HG02970 (cell line): ENCODE results near the gene DRC7.

Experiments used
- ATAC-seq: cut with Tn5 transposase; IDR thresholded peaks from one replicate; pipeline ENCODE4 v1.9.1; 2021; ENCODE audit warnings: mild to moderate bottlenecking, moderate library complexity, moderate number of reproducible peaks; ENCODE audit not compliant: unreplicated experiment, low FRiP score

DRC7 gene

DNA sequence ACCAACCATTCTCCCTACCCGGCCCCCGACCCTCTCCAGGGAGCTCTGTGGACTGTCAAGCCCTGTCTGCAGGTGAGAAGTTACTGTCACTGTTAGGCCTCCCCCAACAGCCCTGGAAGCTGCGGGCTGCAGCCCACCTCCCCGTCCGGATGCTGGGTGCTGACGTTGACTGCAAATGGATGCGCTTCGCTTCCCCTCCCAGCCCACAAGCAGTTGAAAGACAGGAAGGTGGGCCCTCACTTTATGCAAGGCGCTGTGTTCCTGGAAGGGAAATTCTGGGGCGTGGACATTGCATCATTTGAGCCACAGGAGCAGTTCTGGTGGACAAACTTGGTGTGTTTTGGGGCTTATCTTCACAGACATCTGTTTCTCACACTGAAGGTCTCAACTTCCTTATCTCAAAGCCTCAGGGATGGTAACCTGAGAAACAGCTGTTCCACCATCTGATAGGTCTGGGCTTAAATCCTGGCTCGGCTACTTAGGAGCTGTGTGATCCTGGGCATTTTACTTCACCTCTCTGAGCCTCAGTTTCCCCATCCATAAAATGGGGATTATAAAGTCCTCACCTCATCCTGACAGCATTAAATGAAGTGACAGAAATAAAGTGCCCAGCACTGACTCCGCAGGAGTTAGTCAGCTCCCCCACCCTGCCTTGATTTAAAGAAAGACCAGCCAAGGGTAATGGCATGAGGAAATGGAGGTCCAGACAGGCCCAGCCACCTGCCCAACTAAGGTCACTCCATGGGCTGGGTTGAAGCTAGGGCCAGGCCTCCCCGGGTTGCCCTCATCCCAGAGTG is 4.6 kb upstream of the DRC7 start:
- no peak for ATAC-seq

DNA sequence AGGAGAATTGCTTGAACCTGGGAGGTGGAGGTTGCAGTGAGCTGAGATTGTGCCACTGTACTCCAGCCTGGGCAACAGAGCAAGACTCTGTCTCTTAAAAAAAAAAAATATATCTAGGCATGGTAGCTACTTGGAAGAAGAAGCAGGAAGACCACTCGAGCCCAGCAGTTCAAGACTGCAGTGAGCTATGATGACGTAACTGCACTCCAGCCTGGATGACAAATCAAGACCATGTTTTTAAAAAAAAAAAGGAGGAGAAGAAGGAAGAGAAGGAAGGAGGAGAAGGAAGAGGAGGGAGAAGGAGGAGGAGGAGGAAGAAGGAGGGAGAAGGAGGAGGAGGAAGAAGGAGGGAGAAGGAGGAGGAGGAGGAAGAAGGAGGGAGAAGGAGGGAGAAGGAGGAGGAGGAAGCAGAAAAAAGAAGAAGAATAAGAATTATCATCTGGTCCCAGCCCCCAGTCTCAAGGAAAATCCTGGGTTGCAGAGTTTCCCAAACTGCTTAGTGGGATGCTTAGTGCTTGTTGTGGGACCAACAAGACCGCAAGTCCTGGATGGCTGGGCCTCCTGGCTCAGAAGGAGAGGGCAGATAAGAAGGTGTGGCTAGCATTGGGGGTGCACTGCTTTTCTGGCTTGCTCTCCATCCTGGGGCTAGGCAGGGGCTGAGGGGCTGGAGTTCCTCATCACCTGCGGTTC is 3.7 kb upstream of the DRC7 start:
- no peak for ATAC-seq

DNA sequence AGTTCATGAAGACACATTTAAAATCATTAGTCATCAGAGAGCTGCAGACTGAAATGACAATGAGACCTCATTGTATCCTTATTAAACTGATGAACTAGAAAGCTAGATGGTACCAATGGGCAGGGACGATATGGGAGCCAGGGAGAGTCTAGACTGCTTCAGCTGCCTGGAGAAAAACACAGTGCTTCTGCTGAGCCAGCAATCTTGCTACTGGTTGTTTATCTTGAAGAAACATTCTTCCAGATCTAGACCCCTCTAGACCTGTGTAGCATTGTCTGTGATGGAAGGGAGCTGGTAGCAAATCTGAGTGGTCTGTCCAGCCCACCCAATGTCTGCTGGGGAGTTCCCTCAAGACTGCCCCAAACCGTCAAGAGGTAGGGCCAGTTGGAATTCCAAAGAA is 2.0 kb upstream of the DRC7 start:
- ATAC-seq = no peak

DNA sequence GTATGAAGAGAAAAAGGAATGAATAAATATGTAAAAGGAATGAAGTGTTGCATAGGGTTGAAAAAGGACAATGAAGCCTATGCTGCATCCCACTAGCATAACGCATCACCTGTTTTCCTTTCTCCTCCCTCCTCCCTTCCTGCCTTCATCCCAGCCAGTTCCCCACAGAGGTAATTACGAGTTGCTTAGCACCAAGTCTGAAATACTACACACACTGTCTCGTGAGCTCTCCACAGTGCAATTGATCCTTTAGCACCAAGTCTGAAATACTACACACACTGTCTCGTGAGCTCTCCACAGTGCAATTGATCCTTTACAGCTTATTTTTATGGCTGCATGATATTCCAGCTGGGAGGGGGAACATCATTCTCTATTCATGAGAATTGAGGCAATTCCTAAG is 1.1 kb upstream of the DRC7 start:
- no peak for ATAC-seq

DNA sequence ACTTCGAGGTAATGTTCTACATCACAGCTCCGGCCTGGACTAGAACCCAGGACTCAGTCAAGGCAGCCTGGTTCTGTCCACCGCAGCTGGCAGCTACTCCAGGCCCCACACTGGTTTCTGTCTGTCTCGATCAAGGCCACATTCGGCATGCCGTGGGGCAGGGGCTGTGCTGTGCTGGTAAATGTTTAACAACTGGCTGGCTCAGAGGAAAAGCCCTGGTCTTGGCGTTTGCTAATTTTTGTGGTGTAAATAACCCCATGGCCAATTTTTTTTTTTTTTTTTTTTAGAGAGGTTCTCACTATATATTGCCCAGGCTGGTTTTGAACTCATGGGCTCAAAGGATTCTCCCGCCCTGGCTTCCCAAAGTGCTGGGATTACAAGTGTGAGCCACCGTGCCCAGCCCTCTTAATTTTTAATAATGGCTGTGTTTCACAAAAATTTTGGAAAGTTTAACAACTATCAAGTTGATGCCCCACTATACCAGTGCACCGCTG is 328 bp upstream of the DRC7 start:
- no peak for ATAC-seq

DNA sequence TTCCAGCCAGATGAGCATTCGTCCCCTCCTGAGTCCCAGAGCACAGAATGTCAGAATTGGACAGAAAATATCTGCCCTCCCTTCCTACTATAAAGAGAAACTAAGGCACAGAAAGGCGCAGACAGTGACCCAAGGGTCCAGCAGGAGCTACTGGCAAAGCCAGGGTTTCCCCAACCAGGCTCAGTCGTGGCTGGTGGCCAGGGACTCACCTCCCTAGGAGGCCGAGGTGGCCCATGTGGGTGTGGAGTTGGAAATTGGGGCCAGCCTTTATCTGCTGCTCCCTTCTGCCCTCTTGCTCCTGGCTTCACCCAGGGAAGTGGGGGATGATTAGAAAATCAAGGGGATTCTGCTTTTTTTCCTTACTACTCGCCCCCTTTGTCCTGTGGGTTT is 1.1 kb downstream of the DRC7 start:
- ATAC-seq = no peak

DNA sequence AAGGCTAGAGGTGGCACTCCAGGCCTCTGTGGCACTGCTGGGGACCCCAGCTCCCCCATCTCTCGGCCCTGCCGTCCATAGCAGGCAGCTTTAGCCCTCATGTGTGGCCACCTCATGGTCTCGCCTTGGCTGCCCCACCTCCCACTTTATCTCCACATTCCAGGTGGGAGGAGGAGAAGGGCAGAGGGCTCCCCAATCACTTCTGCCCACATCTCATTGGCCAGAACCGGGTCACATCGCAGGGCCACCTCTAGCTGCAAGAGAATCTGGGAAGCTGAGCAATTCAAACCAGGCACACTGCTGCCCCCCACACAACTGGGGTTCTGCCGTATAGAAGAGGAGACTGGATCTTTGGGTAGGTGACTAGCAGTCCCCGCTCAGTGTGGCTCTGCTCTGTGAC is 1.6 kb downstream of the DRC7 start:
- no peak for ATAC-seq

DNA sequence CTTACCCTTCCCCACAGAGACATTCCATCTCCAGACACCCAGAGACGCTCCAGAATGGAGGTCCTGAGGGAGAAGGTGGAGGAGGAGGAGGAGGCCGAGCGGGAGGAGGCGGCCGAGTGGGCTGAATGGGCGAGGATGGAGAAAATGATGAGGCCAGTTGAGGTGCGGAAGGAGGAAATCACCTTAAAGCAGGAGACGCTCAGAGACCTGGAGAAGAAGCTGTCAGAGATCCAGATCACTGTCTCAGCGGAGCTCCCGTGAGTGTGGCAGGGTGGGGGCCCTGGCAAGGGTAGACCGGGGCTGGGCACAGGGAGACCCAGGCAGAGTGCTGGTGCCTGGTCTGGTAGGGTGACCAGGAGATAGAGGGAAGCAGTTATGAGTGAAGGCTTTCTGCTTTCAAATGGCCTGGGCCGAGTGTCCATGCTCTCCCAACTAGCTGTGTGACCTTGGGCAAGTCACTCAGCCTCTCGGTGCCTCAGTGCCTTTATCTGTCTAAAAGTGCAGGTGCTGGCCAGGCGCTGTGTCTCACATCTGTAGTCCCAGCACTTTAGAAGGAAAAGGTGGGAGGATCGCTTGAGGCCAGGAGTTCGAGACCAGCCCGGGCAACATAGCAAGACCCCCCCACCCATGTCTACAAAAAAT is 3.4 kb downstream of the DRC7 start:
- ATAC-seq = no peak

DNA sequence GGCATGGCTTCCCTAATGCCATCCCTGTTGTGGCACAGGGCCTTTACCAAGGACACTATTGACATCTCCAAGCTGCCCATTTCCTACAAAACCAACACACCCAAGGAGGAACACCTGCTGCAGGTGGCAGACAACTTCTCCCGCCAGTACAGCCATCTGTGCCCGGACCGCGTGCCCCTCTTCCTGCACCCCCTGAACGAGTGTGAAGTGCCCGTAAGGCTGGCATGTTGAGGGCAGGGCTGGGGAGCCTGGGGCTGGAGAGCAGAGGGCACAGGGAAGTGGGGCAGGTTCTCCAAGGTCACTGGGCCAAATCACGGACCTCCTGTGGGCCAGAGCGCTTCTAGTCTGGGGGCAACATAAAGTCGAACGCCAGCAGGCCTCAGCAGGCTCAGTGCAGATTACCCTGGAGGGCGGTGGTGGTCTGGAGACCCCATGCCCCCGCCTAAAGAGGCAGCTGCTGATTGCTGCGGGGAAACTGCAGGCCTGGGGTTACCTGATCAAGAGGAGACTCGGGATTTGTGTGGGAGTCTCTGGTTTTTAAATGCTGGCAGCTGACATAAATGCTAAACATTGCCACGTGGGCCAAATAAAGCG is 4.3 kb downstream of the DRC7 start:
- ATAC-seq = no peak

DNA sequence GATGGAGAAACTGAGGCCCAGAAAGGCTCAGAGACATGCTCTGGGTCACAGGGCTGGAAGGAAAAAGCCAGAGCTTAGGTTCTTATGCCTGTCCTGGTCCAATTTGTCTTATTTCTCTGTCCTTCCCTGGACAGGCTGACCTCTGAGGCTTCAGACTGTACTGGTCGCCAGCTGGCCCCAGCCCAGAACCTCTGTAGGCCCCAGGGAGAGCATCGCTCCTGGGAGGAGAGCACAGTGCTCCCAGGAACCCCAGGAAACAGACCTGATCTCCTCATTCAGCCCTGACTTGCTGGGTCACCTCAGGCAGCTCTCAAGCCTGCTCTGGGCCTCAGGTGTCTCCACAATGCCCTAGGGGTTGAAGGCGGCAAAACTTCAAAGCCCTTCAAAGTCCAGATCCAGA is 4.9 kb downstream of the DRC7 start:
- no peak for ATAC-seq

DNA sequence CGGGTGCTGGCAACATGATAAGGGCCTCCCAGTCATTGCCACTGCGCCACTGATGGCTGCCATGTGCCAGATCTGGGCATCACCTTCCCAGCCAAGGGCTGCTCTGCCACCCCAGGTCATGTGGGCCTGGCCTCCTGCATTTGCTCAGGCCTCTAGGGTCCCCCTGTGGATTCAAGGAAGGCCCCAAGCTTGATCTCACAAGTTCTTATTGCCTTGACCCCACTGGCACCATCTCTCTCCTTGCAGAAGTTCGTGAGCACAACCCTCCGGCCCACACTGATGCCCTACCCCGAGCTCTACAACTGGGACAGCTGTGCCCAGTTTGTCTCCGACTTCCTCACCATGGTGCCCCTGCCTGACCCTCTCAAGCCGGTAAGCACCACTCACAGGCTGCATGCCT is 5.3 kb downstream of the DRC7 start:
- ATAC-seq = no peak

DNA sequence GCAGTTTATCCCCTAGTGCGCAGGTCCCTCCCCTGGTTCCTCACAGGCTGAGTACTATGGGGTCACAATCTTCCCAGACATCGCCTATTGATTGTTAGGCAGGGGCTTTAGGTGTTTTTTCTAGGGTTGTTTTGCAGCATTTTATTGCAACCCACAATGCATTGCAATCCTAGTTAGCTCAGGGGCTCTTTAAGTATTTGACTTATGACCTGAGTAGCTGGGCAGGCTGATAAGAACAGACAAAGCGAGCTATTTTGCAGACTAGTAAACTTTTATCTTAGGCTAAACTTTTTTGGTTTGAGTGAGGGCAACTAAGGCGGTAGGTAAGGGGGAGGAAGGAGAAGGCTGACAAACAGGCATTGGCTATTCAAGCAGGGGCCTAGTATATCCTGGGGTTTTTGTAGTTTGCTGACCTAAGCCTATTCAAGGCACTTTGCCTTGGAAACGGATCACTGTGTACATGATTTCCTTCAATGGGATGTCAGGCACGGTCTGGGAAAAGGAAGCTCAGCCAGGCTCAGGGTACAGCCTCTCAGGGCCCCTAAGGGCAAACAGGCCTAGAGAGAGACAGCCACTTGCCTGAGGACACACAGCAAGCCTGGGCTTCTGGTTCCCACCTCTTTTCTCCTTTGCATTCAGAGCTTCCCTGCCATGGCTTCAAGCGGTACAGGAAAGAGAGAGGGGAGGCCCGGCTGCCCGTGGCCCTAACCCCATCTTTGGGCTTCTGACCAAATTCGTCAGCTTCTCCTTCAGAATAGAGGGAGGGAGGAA is 6.4 kb downstream of the DRC7 start:
- ATAC-seq = no peak

DNA sequence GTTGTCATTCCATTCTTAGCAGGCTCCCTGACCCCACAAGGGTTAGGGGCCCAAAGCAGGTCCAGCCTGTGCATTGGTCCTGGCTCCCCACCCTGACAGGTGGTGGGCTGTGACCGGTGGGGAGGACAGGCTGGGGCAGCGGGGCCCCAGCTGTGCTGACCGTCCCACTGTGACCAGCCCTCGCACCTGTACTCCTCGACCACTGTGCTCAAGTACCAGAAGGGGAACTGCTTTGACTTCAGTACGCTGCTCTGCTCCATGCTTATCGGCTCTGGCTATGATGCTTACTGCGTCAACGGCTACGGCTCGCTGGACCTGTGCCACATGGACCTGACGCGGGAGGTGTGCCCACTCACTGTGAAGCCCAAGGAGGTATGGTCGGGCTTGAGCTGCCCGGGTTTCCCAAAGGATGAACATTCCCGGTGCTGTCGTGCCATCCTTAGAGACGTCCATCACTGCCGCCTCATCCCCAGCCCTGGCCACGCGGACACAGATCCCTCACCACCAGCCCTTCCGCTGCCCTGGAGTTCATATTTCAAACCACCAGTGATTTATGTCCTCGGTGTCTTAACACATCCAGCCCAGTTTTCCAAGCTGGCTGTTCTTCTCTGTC is 7.3 kb downstream of the DRC7 start:
- no peak for ATAC-seq

DNA sequence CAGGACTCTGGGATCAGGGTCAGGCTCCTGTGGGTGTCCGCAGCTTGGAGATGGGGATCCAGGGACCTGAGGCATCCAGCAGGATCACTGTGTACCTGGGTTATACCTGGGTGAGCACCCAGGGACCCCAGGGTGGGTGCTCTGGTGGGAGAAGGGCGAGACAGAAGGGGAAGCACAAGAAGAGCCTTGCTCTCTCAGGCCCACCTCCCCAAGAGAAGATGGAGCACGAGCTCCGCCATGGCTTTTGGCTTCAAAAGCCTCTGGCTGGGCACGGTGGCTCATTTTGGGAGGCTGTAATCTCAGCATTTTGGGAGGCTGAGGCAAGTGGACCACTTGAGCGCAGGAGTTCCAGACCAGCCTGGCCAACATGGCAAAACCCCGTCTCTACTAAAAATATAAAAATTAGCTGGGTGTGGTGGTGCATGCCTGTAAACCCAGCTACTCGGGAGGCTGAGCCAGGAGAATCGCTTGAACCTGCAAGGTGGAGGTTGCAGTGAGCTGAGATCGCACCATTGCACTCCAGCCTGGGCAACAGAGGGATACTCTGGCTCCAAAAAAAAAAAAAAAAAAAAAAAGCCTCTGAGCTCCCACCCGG is 8.9 kb downstream of the DRC7 start:
- ATAC-seq = no peak

DNA sequence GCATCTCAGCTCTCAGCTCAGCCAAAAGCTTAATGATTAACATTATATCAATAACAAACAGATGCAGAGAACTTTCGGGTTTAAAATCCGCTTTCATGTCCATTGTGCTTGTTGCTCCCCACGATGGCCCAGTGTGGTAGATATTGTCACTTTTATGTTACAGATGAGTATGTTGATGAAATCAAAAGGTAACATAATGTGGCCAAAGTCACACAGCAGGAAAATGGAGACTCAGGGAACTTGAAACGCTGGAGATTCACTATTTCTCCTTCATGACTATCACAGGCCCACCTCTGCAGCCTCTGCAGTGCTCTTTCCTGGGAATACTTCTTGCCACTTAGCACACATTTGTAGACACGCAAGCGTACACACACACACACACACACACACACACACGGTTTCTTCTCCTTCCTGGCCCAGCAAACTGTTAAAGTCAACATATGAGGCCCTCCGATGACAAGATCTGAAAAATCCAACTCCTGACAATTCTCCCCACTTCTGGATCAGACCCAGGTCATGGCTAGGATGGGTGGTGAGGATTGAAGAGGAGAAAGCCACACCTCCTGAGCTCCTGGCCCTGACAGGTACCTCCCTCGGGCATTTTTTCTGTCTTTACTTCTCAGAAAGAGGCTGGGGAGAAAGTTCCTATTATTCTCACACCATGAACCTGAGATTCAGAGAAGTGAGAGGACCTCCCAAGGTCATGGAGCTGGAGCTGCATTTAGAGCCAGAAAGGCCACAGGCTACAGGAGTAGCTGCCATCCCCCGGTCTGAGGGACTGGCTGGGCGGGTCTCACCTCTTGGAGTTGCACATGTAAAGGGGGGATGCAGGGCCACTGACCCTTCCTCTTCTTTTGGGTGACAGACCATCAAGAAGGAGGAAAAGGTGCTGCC is 9.7 kb downstream of the DRC7 start:
- ATAC-seq = no peak

DNA sequence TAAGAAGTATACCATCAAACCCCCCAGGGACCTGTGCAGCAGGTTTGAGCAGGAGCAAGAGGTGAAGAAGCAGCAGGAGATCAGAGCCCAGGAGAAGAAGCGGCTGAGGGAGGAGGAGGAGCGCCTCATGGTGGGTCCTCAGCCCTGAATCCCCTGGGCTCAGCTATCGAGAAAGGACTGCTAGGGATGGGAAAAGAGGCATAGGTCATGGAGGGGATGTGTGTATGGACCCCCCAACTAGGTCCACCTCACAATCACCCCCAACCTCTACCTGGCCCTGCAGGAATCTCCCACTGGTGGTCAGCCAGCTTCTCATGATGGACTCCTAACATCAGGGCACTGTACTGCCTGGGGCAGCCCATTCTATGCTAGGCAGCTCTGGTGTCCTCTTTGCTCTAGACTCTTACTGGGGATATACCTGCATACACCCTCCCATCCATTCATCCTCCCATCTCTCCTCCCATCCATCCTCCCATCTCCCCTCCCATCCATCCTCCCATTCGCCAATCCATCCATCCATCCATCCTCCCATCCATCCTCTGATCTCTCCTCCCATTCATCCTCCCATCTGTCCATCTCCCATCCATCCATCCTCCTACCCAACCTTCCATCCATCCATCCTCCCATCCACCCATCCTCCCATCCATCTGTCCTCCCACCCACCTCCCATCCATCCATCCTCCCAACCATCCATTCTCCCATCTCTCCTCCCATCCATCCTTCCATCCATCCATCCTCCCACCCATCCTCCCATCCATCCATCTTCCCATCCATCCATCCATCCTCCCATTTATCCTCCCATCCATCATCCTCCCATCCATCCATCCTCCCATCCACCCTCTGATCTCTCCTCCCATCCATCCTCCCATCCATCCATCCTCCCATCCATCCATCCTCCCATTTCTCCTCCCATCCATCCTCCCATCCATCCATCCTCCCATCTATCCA is 10.6 kb downstream of the DRC7 start:
- ATAC-seq = no peak

DNA sequence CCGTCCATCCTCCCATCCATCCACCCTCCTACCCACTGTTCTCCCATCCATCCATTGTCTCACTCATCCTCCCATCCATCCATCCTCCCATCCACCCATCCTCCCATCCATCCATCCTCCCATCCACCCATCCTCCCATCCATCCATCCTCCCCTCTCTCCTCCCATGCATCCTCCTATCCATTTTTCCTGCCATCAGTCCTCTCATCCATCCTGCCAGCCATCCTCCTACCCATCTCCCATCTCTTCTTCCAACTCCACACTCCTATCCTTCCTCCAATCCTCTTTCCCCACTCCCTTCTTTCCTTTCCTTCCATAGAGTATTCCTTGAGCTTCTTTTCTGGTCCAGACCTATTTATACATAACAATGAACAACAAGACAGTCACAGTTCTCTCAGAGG is 12.1 kb downstream of the DRC7 start:
- no peak for ATAC-seq

DNA sequence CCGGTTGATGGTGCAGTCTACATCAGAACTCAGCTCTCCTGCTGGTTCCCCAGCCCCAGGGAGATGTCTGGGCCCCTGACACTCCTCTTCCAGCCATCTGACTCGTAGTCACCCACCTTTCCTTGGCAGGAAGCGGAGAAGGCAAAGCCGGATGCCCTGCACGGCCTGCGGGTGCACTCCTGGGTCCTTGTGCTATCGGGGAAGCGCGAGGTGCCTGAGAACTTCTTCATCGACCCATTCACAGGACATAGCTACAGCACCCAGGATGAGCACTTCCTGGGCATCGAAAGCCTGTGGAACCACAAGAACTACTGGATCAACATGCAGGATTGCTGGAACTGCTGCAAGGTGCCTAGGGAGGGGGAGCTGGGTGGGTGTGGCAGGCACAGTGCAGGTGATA is 12.7 kb downstream of the DRC7 start:
- no peak for ATAC-seq
